HG03159 (cell line): ENCODE results near the gene SSRP1.
A peak's percentile ranks its signal among the peaks of the same experiment; 100 is the strongest.
"Not testable (repeated sequence)": the region's sequence is repeated elsewhere in the genome, so short reads cannot be mapped to it uniquely, and the experiment has no call there.

Source experiments
- ATAC-seq: cut with Tn5 transposase; IDR thresholded peaks from one replicate; pipeline ENCODE4 v1.9.1; 2021; ENCODE audit warnings: mild to moderate bottlenecking, moderate library complexity; ENCODE audit not compliant: unreplicated experiment

SSRP1 gene

DNA sequence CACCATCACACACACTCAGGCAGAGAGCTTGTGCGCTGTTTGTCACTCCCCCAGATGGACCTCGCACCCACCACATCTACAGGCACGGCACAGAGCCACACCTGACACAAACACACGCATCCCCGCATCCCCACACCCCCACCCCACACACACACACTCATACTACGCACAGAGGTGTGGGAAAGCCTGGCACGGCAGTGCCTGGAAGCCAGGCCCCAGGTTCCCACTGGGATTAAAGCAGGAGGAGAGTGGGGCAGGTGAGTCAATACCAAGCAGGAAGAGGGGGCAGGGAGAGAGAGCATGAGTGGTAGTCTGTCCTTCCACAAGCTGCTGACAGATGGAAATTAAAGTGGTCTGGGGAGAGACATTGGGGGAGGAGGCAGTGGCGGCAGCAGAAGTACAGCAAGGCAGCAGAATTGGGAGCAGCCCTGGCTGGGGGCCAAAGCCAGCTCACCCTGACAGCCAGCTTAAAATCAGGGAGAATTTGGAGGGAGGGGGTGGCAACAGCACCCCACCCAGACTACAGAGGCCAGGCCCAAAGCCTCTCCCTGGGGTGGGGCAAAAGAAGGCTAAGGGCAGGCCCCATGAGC is 31.6 kb downstream of the SSRP1 start:
- no peak for ATAC-seq

DNA sequence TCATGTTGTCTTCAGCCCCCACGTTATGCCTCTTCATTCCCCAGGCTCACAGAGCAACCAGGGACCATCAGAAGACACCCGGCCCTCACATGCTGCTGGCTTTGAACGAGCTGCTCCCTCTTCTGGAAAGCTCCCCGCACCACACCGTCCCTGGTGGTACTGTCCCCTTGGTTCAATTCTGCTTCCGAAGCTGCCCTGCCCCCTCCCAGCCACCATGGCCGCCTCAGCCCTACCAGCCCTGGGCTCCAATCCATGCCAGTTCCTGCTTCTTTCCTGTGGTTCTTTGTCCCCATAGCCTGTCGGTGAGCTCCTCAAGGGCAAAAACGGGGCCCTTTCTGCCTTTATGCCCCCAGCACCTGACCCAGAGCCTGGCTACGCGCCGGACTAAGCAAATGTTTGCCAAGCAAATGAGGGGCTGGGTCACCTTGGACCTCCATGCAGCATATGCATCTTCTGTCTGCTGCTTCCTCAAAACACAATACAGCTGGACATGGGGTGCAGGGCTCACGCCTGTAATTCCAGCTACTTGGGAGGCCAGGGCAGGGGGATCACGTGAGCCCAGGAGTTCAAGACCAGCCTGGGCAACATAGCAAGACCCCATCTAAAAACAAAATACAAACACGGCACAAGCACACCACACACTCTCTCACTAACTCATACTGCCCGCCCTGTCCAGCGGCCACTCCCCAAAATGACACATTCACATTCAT is 32.3 kb downstream of the SSRP1 start:
- no peak for ATAC-seq

DNA sequence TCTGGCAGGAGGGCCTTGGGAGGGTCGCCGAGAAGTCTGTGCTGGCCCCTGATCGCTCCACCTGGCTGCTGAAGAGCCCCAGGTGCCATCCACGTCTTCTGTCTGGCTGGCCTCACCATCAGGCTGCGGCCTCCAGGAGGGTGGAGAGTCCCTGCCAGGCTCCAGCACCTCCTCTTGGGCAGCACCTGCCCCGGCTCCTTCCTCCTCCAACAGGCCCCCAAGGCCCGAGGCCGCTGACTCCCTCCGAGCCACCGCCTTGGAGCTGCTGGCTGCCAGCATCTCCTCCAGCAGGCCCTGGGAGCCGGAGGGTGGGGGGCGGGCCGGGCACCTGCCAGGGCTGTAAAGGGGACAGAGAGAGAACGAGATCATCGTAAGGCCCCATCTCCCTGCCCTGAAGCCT is 33.2 kb downstream of the SSRP1 start:
- no peak for ATAC-seq

- ATAC-seq = no peak
Observed at GRCh38 chr11:57301711-57302423, 33.8 kb downstream of the SSRP1 start.

DNA sequence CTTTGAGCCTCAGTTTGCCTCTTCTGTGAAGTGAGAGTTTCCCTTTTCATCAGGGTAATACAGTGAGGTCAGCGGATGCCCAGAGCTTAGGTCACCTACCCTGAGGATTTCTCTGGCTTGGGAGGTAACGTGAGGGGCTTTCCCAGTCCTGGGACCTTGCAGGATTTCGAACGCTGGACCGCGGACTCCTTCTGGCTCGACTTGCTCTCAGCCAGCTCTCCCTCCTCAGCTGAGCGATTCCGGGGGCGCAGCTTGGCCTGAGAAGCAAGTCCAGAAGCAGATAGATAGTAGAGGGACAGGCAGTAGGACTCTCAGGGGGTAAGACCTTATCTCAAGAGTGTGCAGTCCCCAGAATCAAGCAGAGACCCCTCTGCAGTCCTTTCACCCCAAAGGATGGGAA is 34.9 kb downstream of the SSRP1 start:
- no peak for ATAC-seq

DNA sequence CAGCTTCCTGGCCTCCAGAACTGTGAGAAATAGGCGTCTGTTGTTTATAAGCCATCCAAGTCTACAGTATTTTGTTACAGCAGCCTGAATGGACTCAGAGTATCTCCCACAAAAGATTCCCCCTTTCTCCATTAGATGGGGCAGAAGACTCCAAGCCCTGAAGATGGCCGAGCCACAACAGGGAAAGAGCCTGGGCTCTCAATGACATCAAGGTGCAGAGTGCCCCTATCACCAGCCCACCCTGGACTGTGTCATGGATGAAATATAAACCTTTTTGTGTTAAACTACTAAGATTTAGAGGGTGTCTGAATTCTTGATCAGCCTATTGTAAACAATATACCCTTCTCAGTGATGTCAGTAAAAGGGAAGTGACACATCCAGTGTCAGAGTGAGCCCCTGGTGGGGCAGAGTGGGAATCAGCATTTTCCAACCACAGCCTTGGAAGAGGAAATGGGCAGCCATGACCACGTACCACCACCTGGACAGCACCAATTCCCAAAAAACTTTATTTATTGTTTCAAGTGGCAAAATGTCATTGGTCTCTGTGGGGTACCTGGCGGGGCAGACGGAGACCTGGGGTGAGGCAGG is 36.4 kb downstream of the SSRP1 start:
- no peak for ATAC-seq

- ATAC-seq = no peak
Observed at GRCh38 chr11:57297221-57297620, 38.5 kb downstream of the SSRP1 start.

DNA sequence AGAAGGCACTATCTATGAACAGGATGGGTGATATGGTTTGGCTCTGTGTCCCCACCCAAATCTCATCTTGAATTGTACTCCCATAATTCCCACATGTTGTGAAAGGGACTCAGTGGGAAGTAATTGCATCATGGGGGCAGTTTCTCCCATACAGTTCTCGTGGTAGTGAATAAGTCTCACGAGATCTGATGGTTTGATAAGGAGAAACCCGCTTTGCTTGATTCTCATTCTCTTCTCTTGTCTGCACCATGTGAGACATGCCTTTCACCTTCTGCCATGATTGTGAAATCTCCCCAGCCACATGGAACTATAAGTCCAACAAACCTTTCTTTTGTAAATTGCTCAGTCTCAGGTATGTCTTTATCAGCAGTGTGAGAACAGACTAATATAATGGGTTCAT is 39.5 kb downstream of the SSRP1 start:
- ATAC-seq = not testable (repeated sequence)

DNA sequence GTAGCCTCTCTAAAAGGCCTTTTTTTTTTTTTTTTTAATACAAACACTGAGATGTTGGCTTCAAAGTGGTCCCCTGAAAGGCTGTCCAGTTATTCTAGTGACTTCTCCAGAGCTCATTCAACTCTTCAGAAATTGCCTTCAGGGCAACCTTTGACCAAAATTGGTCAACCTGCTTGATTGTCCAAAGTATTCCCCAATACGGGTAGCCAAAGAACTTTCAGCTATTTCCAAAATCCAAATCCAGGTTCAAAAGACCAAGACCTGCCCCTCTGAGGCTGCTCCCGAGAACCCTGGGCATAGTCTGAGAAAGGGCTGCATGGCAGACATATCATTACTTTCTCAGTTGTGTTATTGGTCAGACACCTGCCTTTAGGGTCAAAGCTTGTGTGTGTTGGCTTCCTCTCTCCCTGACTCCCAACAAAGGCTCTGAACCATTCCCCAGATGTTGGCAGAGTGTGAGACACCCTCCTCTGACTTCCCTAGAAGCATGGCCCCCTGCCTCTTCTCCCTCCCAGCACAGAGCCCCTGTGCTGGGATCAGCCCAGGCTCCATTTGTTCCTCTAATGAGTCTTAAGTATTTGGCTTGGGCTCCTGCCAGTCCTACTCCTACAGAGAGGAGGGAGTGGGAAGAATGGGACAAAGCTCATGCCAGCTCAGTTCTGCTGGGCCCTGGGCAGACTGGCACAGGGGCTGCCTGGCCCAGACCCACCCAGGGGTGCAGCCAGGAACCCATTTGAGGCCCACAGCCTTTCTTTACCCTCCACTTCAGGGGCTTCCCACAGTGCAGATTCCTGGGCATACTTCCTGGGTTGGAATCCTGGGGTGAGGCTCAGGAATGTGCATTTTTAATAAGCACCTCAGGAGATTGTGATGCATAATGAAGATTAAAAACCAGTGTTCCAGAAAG is 41.2 kb downstream of the SSRP1 start:
- ATAC-seq = no peak

DNA sequence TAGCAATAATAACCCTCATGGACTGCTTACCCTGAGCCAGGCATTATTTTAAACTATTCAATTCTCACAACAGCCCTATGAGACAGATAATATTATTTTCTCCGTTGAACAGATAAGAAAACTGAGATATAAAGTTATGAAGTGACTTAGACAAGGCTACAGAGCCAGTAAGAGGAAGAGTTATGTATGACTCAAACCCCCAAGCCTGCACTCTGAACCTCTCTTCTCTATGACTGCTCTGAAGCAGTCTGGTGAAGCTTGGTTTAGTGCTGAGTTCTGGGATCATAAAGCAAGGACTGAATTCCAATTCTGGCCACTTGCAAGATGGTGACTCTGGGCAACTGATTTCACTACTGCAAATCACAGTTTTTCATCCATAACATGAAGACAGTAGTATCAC is 45.4 kb downstream of the SSRP1 start:
- ATAC-seq = no peak

GRCh38 chr11:57288771-57289579 is 46.7 kb downstream of the SSRP1 start:
- ATAC-seq = no peak

DNA sequence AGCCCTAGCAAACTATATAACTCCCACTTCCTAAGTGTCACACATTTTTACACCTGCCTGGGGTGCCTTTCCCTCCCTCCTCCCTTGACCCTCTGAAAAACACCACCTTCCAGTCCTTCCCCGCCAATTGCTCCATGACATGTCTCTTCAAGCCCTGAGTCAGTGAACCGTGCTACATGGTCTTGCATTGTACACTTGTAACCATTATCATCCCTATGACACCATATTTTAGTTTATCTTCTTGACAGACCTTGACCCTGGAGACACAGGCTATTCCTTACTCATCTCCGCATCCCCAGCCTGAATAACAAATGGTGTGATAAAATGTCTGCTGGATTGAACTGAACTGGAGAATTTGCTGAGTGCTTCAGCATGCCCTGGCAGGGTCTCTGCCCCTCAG is 47.8 kb downstream of the SSRP1 start:
- no peak for ATAC-seq

- no peak for ATAC-seq
Observed at GRCh38 chr11:57283231-57283990, 52.3 kb downstream of the SSRP1 start.

- ATAC-seq = not testable (repeated sequence)
Observed at GRCh38 chr11:57281546-57281945, 54.1 kb downstream of the SSRP1 start.

GRCh38 chr11:57279116-57279515 is 56.6 kb downstream of the SSRP1 start:
- ATAC-seq = no peak

GRCh38 chr11:57278721-57279095 is 57.0 kb downstream of the SSRP1 start:
- ATAC-seq = no peak

GRCh38 chr11:57277845-57278720 is 57.6 kb downstream of the SSRP1 start:
- ATAC-seq = peak; percentile 79

- no peak for ATAC-seq
Observed at GRCh38 chr11:57276971-57277675, 58.6 kb downstream of the SSRP1 start.
